ENCODE results near the gene NEMP1.

DNA sequence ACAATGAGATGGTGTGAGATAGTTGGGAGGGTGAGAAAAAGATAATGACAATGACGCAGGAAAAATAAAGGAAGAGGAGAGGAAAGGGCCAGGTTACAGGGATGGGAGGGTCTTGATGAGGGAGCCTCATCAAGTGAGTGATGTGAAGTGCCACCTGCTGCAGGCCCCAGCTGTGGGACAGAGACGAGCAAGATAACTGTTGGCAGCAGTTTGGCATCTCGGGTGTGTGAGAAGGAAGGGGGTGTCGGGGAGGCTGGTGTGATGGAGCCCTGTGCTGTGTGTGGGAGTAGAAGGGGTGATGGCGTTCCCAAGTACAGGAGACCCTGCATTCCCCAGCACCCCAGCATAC, 50.8 kb downstream of the NEMP1 start:
- TF ChIP-seq, protein P1, sequence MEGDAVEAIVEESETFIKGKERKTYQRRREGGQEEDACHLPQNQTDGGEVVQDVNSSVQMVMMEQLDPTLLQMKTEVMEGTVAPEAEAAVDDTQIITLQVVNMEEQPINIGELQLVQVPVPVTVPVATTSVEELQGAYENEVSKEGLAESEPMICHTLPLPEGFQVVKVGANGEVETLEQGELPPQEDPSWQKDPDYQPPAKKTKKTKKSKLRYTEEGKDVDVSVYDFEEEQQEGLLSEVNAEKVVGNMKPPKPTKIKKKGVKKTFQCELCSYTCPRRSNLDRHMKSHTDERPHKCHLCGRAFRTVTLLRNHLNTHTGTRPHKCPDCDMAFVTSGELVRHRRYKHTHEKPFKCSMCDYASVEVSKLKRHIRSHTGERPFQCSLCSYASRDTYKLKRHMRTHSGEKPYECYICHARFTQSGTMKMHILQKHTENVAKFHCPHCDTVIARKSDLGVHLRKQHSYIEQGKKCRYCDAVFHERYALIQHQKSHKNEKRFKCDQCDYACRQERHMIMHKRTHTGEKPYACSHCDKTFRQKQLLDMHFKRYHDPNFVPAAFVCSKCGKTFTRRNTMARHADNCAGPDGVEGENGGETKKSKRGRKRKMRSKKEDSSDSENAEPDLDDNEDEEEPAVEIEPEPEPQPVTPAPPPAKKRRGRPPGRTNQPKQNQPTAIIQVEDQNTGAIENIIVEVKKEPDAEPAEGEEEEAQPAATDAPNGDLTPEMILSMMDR (IDR thresholded peaks at IDR 0.05), result no peak
- no peak for TF ChIP-seq POLR2A (IDR thresholded peaks at IDR 0.05)
